ENCODE data around the gene PANK4.
"Not testable (repeated sequence)": the region's sequence is repeated elsewhere in the genome, so short reads cannot be mapped to it uniquely, and the experiment has no call there.

Gene PANK4

GRCh38 chr1:2558861-2559260 lies 32.5 kb upstream of the PANK4 start:
- no peak for DNase-seq (ENCODE audit: low spot score)

DNA sequence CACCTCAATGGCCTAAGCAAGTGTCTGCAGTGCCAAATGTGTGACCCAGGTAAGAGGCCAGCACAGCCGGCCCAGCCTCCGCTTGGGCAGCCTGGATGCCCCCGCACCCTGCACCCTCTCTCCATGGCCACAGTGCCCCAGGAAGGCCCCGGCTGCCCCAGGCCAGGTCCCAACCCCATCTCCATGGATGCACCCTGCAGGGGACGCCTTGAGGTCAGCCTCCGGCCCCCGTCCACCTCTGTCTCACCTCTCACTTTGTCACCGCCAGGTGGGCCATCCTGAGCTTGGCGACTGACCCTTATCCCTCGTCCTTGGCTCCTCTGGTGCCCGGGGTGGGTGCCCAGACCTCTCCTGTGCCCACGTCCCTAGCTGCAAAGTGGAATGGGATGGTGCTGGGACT lies 32.0 kb upstream of the PANK4 start:
- no peak for DNase-seq (ENCODE audit: low spot score)

- DNase-seq (ENCODE audit: low spot score), result no peak
Observed at GRCh38 chr1:2557482-2558400, 31.3 kb upstream of the PANK4 start.

GRCh38 chr1:2556678-2557481 lies 30.5 kb upstream of the PANK4 start:
- DNase-seq (ENCODE audit: low spot score), result peak; percentile 58

DNA sequence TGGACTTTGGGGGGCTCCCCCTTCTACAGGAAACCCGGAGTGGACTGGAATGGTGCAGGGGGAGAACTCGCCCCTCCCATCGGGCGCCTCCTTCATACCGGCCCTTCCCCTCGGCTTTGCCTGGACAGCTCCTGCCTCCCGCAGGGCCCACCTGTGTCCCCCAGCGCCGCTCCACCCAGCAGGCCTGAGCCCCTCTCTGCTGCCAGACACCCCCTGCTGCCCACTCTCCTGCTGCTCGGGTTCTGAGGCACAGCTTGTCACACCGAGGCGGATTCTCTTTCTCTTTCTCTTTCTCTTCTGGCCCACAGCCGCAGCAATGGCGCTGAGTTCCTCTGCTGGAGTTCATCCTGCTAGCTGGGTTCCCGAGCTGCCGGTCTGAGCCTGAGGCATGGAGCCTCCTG lies 29.9 kb upstream of the PANK4 start, which contains the start of gene TNFRSF14:
Gene TNFRSF14, plus strand, starts transcription at position 95 of the 401 bp plus-strand sequence. Its CDS starts 294 bp downstream, at position 389.
- peak; percentile 88 for DNase-seq (ENCODE audit: low spot score)

DNA sequence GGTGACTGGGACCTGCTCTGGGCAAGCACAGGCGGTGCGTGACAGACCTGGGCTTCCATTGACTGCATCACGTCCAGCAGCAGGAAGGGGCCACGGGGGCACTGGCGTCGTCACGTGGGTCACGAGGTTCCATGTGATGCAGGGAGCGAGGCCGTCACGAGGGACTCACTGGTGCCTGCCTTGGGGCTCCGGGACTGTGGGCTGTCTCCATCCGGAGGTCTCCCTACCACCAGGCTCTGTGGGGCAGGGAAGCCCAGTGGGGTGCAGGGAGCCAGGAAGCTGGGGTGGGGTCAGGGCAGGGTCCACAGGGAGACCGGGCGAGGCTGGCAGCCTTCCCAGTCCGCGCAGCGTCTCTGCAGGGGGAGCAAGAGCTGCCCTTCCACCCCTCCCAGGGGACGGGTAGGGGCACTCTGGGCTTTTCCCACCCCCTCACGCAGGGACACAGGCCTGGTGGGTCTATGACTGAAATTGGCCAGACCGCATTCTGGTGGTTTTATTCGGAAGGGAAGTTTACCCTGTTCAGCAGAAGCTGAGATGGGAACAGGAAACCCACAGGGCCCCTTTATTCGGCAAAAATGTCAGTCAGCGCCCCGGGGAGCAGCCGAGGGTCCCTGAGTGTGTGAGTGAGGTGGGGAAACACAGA lies 29.4 kb upstream of the PANK4 start:
- DNase-seq (ENCODE audit: low spot score), result peak; percentile 85

DNA sequence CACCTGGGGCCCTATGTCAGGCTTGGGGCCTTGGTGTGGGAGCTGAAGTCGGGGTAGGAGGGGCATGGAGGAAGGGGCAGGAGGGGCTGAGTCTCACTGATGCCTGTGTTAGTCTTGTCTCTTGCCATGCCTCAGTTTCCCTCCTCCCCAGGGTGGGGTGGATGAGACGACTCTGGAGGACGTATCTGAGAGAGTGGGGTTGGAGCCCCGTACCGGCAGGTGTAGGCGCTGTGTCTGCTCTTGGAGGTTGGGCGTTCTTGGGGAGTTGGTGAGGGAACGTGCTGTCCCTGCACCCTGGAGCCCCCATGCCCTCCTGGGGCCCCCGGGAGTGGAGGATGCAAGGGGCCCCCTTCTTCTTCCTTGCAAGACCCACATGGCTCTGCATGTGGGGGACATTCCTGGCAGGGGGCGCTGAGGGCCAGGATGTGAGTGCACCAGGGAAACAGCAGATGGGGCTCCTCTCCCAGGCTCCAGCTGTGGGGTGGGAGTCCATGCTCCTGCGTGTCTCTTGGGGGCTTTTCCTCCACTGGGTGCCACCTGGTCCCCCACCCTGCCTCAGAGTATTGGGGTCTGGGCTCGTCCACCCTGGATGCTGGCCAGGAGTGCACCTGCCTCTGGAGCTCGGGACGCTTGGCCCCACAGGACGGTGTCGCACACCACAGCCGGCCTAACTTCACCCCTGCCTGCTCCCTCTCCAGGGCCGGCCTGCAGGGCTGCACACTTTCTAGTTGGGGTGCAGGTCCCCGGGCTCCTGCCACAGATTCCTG lies 28.4 kb upstream of the PANK4 start:
- DNase-seq (ENCODE audit: low spot score), result no peak

DNA sequence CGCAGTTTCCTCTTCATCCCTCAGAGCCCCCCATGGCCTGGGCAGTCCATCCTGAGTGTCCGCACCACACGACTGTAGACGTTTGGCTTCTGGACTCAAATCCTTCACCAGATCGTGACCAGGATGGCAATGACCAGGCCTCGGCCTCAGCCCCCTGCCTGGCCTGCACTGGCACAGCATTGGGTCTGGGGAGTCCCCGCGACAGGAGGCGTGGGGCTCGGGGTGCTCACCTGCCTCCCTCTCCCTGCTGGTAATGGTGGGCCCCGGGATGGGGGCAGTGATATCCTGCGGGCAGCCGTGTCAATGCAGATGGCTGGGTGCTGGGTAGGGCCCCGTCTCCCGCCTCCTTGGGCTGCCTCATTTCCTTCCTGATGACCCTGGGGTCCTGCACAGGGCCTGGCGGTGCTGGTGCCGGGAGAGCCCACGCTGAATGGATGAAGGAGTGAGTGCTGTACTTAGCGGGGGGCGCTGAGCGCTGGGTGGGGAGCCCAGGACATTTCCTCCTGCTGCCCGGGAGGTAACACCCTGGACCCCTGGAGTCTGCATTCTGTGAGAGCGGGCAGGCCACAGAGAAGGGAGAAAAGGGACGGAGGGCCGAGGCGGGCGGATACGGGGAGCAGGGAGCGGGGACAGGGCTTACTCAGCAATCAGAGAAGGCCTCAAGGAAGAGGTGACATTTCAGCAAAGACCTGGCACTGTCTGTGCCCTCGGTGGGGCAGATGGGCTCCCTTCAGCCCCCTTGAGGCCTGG lies 27.6 kb upstream of the PANK4 start:
- DNase-seq (ENCODE audit: low spot score), result no peak

DNA sequence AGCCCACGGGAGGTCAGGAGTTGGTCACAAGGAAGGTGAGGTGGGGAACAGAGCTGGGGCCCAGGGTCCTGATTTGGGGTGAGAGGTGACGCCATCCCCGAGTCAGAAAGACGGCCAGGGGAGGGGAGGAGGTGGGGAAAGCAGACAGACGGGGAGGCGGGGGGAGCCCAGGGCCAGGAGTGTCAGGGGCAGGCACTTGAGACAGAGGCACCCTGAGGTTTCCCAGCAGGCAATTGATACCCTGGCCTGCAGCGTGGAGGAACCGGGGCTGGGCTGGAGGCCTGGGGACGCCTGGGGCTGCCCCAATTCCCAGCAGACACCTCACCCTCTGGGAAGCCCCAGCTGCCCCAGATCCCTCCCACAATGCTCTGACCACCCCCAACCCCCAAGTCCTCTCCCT lies 26.7 kb upstream of the PANK4 start:
- not testable (repeated sequence) for DNase-seq (ENCODE audit: low spot score)

- DNase-seq (ENCODE audit: low spot score), result no peak
Observed at GRCh38 chr1:2552189-2552588, 25.8 kb upstream of the PANK4 start.

DNA sequence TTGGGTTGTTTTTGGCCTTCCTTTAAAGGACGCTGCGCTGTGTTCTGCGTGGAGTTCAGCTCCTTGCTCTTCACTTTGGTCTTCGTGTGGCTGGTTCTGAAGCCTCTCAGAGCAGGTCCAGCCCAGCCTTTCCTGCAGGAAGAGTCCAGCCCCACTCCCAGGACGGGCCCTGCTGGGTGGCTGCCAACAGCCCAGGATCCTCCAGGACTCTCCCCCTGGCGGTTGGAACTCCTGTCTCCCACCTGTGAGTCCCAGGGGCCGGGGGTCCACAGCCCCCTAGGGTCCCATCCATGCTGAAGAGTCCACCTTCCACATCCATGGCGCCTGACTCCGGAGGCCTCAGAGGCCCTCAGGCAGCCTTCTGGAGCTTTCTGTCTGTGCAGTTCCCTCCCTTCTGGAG lies 25.1 kb upstream of the PANK4 start:
- not testable (repeated sequence) for DNase-seq (ENCODE audit: low spot score)

- DNase-seq (ENCODE audit: low spot score), result not testable (repeated sequence)
Observed at GRCh38 chr1:2550309-2550861, 24.0 kb upstream of the PANK4 start.

DNA sequence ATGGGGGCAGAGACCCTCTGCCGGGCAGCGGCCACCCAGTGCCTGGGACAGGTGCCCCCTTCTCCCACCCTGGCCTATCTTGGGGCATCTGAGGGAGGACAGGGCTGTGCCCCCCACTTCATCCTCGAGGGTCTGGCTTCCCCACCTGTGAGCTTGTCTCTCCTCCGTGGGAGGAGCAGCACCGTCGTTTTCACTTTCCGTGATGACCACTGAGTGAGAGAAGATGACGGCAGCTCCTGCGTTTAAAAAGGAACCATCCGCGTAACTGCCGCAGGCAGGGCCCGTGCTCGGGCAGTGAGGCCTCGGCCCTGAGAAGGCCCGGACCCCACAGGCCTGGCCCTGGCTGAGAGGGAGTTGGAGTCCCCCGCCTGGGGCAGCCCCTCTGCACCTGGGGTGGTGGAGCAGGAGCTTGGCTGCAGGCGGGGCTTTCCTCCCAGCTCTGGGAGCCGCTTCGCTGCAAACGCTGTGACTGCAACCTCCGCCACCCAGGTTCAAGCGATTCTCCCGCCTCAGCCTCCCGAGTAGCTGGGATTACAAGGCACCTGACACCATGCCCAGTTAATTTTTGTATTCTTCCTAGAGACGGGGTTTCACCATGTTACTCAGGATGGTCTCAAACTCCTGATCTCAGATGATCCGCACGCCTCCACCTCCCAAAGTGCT lies 23.1 kb upstream of the PANK4 start:
- not testable (repeated sequence) for DNase-seq (ENCODE audit: low spot score)

DNA sequence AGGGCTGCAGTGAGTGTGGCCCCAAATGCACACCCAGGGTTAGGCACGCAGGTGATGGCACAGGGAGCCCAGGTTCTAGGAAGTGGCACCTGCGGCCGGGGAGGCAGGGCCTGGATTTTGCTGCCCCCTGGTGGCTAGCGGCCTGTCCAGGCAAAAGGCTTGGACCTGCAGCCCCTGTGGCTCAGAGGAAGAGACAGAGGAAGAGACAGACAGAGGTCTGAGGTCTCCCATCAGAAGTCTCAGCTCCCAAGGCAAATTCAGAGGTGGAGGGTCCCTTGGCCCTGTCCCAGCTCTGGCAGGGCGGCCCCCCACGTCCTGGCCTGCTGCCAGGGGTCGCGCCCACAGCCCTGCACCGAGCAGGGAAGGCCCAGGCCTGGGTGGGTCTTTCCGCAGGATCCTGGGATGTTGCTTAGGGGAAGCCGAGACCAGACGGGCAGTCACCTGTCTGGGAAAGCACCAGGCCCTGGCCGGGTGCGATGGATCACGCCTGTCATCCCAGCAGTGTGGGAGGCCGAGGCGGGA lies 21.7 kb upstream of the PANK4 start:
- peak; percentile 91 for DNase-seq (ENCODE audit: low spot score)

DNA sequence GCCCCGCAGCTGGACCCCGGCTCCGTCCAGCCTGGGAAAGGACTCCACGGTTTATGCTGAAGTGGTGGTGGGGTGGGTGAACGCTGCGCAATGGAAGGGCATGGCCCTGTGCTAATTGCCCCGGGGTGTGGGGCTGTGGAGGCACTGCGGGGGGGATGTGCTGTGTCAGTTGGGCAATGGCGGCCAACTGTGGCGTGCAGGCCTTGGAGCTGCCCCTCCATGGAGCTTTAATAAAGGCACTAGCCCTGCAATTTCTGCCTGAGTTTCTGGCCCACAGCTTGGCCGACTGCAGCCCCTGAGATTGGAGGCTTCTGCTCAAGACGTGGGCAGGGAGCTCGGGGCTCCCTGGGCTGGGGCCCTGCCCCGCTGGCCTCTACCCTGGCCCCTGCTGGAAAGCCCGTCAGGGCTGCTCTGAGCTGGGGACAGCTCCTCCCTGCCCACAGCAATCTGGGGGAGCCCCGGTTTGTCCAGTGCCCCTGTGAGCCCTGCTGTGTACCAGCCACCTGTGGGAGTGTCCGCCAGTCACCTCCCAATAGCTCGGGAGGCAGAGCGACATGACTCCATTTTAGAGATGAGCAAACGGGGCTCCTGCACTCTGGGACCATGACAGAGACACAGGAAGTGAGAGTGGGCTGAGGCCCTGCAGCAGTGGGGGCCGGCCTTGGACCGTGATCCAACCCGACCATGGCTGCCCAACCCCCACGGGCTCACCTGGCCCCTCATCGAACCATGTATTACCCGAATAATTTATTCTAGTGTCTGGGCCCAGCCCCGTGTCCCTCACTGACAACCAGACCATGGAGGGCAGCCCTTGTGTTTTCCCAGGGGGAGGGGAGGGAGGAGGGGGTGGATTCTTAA lies 21.0 kb upstream of the PANK4 start:
- no peak for DNase-seq (ENCODE audit: low spot score)

DNA sequence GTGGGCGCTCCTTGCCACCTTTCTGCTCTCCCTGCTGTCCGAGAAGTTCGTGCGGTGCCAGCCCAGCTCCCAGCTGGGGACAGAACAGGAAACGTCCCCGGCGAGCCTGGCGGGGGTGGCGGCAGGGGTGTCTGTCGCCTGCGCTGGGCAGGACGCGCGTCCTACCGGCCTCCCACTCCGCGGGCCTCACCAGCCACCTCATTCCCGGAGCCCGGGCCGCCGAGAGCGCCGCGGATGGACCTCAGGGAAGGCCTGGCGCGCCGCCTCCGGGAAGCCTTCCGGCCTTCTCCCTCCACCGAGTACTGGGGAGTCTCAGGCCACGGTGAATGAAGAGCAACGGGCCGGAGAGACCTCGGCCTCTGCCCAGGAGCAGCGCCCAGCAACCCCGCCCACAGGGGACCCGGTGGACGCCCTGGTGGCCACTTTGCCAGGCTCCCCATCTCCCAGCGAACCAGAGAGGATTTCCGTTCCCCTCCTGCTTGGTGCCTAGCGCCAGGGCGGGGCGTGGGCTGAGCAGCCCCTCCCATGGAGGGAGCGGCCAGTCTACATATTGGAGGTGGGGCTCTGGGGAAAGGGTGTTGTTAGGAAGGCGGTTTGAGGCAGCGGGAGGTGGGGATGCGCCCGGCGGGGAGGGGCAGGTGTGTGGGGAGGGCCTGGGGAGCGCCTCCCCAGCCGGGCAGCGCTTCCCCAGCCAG lies 20.3 kb upstream of the PANK4 start:
- DNase-seq (ENCODE audit: low spot score), result peak; percentile 93

DNA sequence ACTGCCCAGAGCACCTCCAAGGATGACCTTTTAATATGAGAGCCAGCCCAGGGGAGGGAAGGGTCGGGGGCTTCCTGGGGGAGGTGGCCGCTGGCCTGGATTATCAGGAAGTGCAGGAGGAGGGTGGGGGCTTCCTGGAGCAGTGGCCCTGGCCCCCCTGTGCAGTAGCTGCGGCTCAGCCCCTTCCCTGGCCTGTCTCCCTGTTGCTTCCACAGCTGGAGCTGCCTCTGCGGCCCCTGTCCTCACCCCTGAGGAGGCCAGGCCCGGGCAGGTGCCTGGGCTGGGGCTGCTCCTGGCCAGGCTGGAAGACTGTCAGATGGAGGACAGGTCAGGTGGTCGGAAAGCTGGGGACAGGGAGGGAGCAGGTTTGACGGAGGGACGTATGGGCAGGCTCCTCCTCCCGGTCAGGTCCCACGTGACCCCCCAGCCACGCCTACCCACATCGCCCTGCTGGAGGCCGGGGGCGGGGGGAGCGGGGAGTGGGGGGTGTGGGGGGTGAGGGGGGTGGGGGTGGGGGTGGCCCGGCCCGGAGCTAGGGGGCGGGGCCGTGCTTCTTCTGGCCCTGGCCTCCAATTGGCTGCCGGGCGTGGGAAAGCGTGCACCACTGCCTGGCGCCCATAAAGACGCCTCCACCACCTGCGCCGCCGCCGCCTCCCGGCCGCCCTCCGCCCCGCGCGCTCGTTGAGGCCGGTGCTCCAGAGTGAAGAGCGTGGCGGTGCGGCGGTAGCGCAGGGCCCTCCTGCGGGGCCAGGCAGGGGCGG lies 19.5 kb upstream of the PANK4 start:
- DNase-seq (ENCODE audit: low spot score), result peak; percentile 96
